GM12875 (cell line): ENCODE data around the gene HRH3.

Experiments used
- H3K4me3 ChIP-seq: one replicate; pipeline ENCODE4 v1.5.1; 2011; ENCODE audit warnings: low read depth, low read length, control low read depth
- CTCF ChIP-seq: IDR thresholded peaks from 2 replicates; pipeline ENCODE4 v1.5.1; 2011; ENCODE audit warnings: low read depth, mild to moderate bottlenecking, control low read depth, inconsistent platforms, low read length, moderate library complexity, borderline replicate concordance; ENCODE audit not compliant: insufficient read depth

Gene HRH3

GRCh38 chr20:62243906-62244515, 23.9 kb upstream of the HRH3 start:
- no peak for TF ChIP-seq CTCF

DNA sequence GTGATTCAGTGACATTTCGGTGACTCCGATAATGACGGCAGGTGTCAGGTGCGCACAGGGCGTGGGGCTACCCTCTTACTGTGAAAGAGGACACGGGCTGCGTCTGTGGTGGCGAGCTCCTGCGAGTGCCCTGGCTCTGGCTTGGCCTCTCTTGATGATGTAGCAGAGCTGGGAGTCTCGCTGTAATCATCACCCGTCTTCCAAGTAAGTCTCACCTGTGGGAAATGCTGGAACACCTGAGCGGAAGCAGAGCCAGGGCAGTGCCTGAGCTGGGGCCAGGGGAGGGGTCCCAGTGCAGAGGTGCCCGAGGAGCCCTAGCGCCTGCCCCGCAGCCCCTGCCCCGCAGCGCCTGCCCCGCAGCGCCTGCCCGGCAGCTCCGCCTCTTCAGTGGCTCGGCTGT, 23.0 kb upstream of the HRH3 start:
- TF ChIP-seq CTCF: no peak
- no peak overlapping the region for H3K4me3 ChIP-seq

More at GRCh38 chr20:62243906-62244515, 23.9 kb upstream of the HRH3 start:
- no peak overlapping the region for H3K4me3 ChIP-seq

- no peak for TF ChIP-seq CTCF
- H3K4me3 ChIP-seq: no peak overlapping the region
Measured at GRCh38 chr20:62242176-62242575, 22.1 kb upstream of the HRH3 start.

GRCh38 chr20:62241506-62241905, 21.4 kb upstream of the HRH3 start:
- H3K4me3 ChIP-seq: no peak overlapping the region

DNA sequence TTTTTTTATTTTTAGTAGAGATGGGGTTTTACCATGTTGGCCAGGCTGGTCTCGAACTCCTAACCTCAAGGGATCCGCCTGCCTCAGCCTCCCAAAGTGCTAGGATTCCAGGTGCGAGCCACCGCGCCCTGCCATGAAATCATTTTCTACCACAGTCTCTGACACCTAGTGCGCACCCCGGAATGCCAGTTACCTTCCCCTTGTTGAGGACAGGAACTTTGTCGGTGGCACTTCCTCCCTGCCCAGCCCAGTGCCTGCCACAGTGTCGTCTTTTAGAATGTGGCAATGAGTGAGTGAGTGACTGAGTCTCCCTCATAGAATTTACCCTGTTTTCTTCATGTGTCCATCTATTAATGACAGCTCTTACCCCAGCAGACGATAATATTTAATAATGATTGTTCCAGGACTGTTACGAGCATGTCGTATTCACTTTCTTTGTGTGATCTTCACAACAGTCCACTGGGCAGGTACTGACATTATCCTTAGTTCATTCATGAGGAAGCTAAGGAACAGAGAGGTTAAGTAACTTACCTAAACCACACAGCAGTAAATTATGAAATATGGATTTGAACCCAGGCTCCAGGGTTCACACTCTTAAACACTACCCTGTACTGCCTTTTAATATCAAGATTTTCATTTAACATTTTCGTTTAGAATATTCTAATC, 20.1 kb upstream of the HRH3 start:
- no peak for TF ChIP-seq CTCF
- no peak overlapping the region for H3K4me3 ChIP-seq

More at GRCh38 chr20:62241506-62241905, 21.4 kb upstream of the HRH3 start:
- no peak for TF ChIP-seq CTCF

GRCh38 chr20:62239278-62239879, 19.3 kb upstream of the HRH3 start:
- TF ChIP-seq CTCF: no peak
- peak overlapping the region; percentile 64 for H3K4me3 ChIP-seq

GRCh38 chr20:62238569-62239277, 18.6 kb upstream of the HRH3 start:
- TF ChIP-seq CTCF: no peak
- peak overlapping the region; percentile 64 for H3K4me3 ChIP-seq
